ENCODE results near the gene MAD1L1.

DNA sequence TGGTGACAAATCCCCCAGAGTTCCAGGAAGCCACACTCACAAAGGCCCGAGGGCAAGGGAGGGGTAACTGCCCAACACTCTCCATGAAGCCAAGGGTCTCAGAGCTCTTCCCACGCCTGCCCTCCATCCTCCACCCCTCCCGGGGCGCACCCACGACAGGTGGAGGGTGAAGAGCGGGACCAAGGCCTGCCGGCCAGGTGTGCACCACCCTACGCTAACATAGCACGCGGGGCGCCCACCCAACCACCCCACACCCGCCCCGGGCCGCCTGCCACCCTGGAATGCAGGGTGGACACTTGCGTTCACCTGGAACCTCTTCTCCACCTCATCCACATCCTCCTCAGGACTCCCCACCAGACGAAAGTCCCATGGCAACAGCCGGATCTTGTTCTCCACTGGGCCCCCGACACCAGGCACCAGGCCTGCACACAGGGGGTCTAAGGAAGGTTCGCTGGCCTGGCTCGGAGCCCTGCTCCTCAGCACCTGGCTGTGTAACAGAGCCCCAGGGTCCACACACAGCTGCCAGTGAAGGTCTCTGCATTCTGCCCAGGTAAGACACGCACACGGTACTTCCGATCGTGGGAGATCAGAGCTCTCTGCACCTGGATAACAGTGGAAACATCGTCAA lies 32.7 kb downstream of the MAD1L1 start:
- TF ChIP-seq EZH2phosphoT487 (IDR thresholded peaks at IDR 0.05; ENCODE audit: borderline replicate concordance, low read depth, low read length) (no peak), CTCF (conservative IDR thresholded peaks at IDR 0.05; ENCODE audit: low read length) (no peak)

All from OCI-LY7 (cell line).